Neuronal stem cell (in vitro differentiated cells): ENCODE results near the gene IDE.

Source experiments
- DNase-seq: peaks from one replicate; pipeline ENCODE4 v3.0.0-alpha.2; 2013; ENCODE audit warnings: low spot score
- H2AFZ ChIP-seq: one replicate; pipeline ENCODE4 v1.6.1; 2013; ENCODE audit warnings: mild to moderate bottlenecking, low read length, inconsistent platforms
- H2AK5ac ChIP-seq: 2 replicates; pipeline ENCODE4 v1.6.1; 2013; ENCODE audit warnings: low read depth, mild to moderate bottlenecking, inconsistent platforms, low read length, moderate library complexity, mixed read lengths
- H2BK120ac ChIP-seq: 2 replicates; pipeline ENCODE4 v1.6.1; 2013; ENCODE audit warnings: low read depth, mild to moderate bottlenecking, inconsistent platforms, low read length, moderate library complexity, mixed read lengths
- H2BK12ac ChIP-seq: one replicate; pipeline ENCODE4 v1.6.1; 2013; ENCODE audit warnings: low read length, inconsistent platforms
- H2BK15ac ChIP-seq: 2 replicates; pipeline ENCODE4 v1.6.1; 2013; ENCODE audit warnings: mild to moderate bottlenecking, low read length, inconsistent platforms, mixed read lengths
- H2BK5ac ChIP-seq: one replicate; pipeline ENCODE4 v1.6.1; 2013; ENCODE audit warnings: inconsistent platforms, mild to moderate bottlenecking, low read length, moderate library complexity
- H3K14ac ChIP-seq: one replicate; pipeline ENCODE4 v1.6.1; 2013; ENCODE audit warnings: low read length, inconsistent platforms
- H3K18ac ChIP-seq: 2 replicates; pipeline ENCODE4 v1.6.1; 2013; ENCODE audit warnings: low read length, inconsistent platforms
- H3K23ac ChIP-seq: 2 replicates; pipeline ENCODE4 v1.6.1; 2013; ENCODE audit warnings: low read depth, mild to moderate bottlenecking, mixed read lengths, low read length, inconsistent platforms; ENCODE audit not compliant: poor library complexity
- H3K27ac ChIP-seq: replicated peaks from 3 replicates; pipeline ENCODE4 v1.5.1; 2013; ENCODE audit warnings: low read length, inconsistent platforms
- H3K27me3 ChIP-seq, 3 experiments: 2 replicates each; pipeline ENCODE4 v1.6.1; 2013; ENCODE audit warnings: low read length in 3 of 3, mild to moderate bottlenecking in 2 of 3, inconsistent platforms in 1 of 3, low read depth in 1 of 3, mixed read lengths in 1 of 3, moderate library complexity in 1 of 3; ENCODE audit not compliant: control insufficient read depth in 3 of 3, insufficient read depth in 3 of 3
- H3K36me3 ChIP-seq, 2 donors: replicated peaks in 1 of 2; 2 replicates each; pipeline ENCODE4 v1.6.1; 2013; ENCODE audit warnings: low read length in 2 of 2; ENCODE audit not compliant: control insufficient read depth in 2 of 2, insufficient read depth in 2 of 2
- H3K4ac ChIP-seq: 2 replicates; pipeline ENCODE4 v1.6.1; 2013; ENCODE audit warnings: inconsistent platforms, mild to moderate bottlenecking, low read length, moderate library complexity
- H3K4me1 ChIP-seq, 2 donors: 1 replicate in 1 of 2; 2 replicates in 1 of 2; pipeline ENCODE4 v1.6.1; 2013; ENCODE audit warnings: low read length in 2 of 2, low read depth in 1 of 2; ENCODE audit not compliant: control insufficient read depth in 2 of 2, insufficient read depth in 1 of 2
- H3K4me2 ChIP-seq: one replicate; pipeline ENCODE4 v1.6.1; 2013; ENCODE audit warnings: mild to moderate bottlenecking, low read length, inconsistent platforms; ENCODE audit not compliant: insufficient read depth, poor library complexity, severe bottlenecking
- H3K4me3 ChIP-seq, 2 donors: 2 replicates each; pipeline ENCODE4 v1.5.1; 2013; ENCODE audit warnings: low read length in 2 of 2, mild to moderate bottlenecking in 2 of 2, inconsistent platforms in 1 of 2, moderate library complexity in 1 of 2
- H3K79me1 ChIP-seq: one replicate; pipeline ENCODE4 v1.6.1; 2013; ENCODE audit warnings: low read depth, mild to moderate bottlenecking, inconsistent platforms, low read length, moderate library complexity
- H3K9ac ChIP-seq: one replicate; pipeline ENCODE4 v1.6.1; 2013; ENCODE audit warnings: mild to moderate bottlenecking, low read depth, low read length, inconsistent platforms; ENCODE audit not compliant: poor library complexity
- H3K9me3 ChIP-seq, 2 donors: replicated peaks in 1 of 2; 2 replicates each; pipeline versions ENCODE3 to v1.6.1; 2013; ENCODE audit warnings: low read length in 2 of 2, mild to moderate bottlenecking in 2 of 2, inconsistent platforms in 1 of 2, low read depth in 1 of 2, mixed read lengths in 1 of 2, moderate library complexity in 1 of 2; ENCODE audit not compliant: control insufficient read depth in 2 of 2, insufficient read depth in 1 of 2
- H4K8ac ChIP-seq: one replicate; pipeline ENCODE4 v1.6.1; 2013; ENCODE audit warnings: low read depth, mild to moderate bottlenecking, inconsistent platforms, low read length, moderate library complexity
- H4K91ac ChIP-seq: one replicate; pipeline ENCODE4 v1.6.1; 2013; ENCODE audit warnings: low read length, low read depth, mild to moderate bottlenecking, inconsistent platforms; ENCODE audit not compliant: poor library complexity
- WGBS, 2 donors: extraction: QIAGEN DNeasy Blood & Tissue Kit; methylation state at CpG; one replicate each; pipeline ENCODE4 v1.1.7; 2013; ENCODE audit warnings: missing lambda C conversion rate in 2 of 2, mixed read lengths in 1 of 2; ENCODE audit not compliant: insufficient read length in 2 of 2, insufficient replicate concordance in 1 of 2; ENCODE audit errors: extremely low coverage in 2 of 2; 5-methylcytosine and 5-hydroxymethylcytosine counted together

The IDE gene

DNA sequence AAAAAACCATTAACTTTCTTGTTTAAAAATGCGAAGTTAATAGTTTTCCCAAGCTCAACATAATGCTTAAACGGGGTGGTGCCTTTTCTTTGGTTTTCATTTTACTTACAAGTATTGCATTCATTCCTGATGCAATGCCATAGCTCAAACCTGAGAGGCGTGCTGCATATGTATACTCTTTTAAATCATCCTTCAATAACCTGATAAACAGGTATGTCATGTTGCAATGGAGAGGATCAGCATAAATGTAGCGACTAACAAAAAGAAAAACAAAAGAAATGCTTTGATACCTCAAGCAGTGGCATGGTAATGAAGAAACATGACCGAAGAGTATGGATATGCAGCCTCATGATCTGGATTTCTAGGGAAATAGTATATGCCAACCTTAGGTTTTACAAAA is 95.4 kb downstream of the IDE start:
- no peaks in the 10 kb centered on the region for H3K27me3 ChIP-seq
- no peaks in the 10 kb centered on the region for H3K9me3 ChIP-seq
- no peak overlapping the region for H2AFZ ChIP-seq
- no peak overlapping the region for H2BK12ac ChIP-seq
- no peak overlapping the region for H3K4me3 ChIP-seq
- no peak overlapping the region for H2BK15ac ChIP-seq
- H4K91ac ChIP-seq, result no peak overlapping the region
- WGBS, 2 donors, result no CpG with 5 or more reads among the region's 5 CpGs
- H4K8ac ChIP-seq, result no peak overlapping the region
- H3K4me1 ChIP-seq, result no peaks in the 10 kb centered on the region
- no peak overlapping the region for H2AK5ac ChIP-seq
- H2BK120ac ChIP-seq, result no peak overlapping the region
- DNase-seq, result no peak
- no peak overlapping the region for H3K4ac ChIP-seq
- no peak overlapping the region for H3K14ac ChIP-seq
- H3K36me3 ChIP-seq, result peaks cover 11 to 84% of the 10 kb centered on the region in 2 donors
- no peak overlapping the region for H2BK5ac ChIP-seq
- no peak overlapping the region for H3K18ac ChIP-seq
- no peaks in the 10 kb centered on the region for H3K79me1 ChIP-seq
- H3K4me2 ChIP-seq, result no peak overlapping the region
- H3K23ac ChIP-seq, result no peak overlapping the region
- no peak overlapping the region for H3K9ac ChIP-seq
- no peak overlapping the region for H3K27ac ChIP-seq

DNA sequence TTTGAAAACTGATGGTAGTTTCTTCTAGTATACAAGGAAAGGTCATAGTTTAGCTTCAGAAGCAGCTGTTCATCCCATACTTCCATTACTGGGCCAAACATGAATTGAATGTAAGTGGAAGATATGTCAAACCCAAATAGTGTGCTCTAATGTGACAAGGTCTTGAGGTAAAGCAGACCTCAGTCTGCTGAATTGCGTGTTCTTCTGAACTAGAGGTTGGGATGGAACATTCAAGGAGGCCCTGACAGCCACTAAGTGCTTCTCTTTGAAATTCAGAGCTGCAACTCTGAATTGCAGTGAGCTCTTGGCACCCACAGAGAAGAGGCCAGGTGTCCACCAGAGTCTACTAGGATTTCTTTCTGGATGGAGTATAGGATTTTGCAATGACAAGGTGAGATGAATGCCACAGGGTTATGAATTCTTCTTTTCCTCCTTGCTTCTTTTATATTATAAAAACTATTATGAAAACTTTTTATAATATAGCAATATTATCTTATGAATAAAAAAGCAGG is 98.5 kb downstream of the IDE start:
- Histone ChIP-seq H2AK5ac (no peak overlapping the region), H3K79me1 (no peaks in the 10 kb centered on the region), H4K8ac (no peak overlapping the region), H3K27me3 (no peaks in the 10 kb centered on the region), H2BK15ac (no peak overlapping the region), H3K14ac (no peak overlapping the region), H3K4me2 (no peak overlapping the region), H3K4me3 (no peak overlapping the region), H2AFZ (no peak overlapping the region), H3K4ac (no peak overlapping the region), H3K9me3 (no peaks in the 10 kb centered on the region), H2BK120ac (no peak overlapping the region), H2BK12ac (no peak overlapping the region), H3K4me1 (no peaks in the 10 kb centered on the region), H3K27ac (no peak overlapping the region), H3K18ac (no peak overlapping the region), H3K9ac (no peak overlapping the region), H3K23ac (no peak overlapping the region), H3K36me3 (peaks cover 6 to 79% of the 10 kb centered on the region in 2 donors), H2BK5ac (no peak overlapping the region), H4K91ac (no peak overlapping the region)
- no peak for DNase-seq
- WGBS, 2 donors, result no CpG with 5 or more reads among the region's 1 CpG

DNA sequence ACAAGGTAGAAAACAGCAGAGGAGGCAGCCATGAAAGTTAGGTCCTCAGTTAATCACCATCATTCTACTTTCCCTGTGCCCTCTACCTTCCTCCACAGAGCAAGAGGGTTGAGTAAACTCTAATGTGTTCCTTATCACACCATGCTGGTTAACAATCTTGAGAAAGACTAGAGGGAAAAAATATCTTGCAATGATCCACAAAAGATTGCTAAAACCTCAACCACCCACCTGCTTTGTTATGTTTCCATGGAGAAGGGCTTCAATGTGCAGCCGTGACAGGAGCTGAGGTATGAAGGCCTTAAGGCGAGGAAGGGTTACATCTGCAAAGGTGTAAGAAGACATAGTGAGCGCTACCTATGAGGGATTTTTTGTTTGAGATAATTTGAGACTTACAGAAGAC is 103.9 kb downstream of the IDE start:
- H3K9me3 ChIP-seq, result no peaks in the 10 kb centered on the region
- no CpG with 5 or more reads among the region's 3 CpGs for WGBS, 2 donors
- H4K91ac ChIP-seq, result no peak overlapping the region
- no peak overlapping the region for H2BK12ac ChIP-seq
- H3K79me1 ChIP-seq, result no peaks in the 10 kb centered on the region
- H3K4me3 ChIP-seq, result no peak overlapping the region
- H2AFZ ChIP-seq, result no peak overlapping the region
- no peak overlapping the region for H3K9ac ChIP-seq
- no peak overlapping the region for H2BK15ac ChIP-seq
- H2BK120ac ChIP-seq, result no peak overlapping the region
- H2BK5ac ChIP-seq, result no peak overlapping the region
- H3K4me1 ChIP-seq, result no peaks in the 10 kb centered on the region
- no peaks in the 10 kb centered on the region for H3K27me3 ChIP-seq
- H4K8ac ChIP-seq, result no peak overlapping the region
- no peak overlapping the region for H3K14ac ChIP-seq
- H3K18ac ChIP-seq, result no peak overlapping the region
- no peak overlapping the region for H2AK5ac ChIP-seq
- peaks cover 11 to 70% of the 10 kb centered on the region in 2 donors for H3K36me3 ChIP-seq
- H3K23ac ChIP-seq, result no peak overlapping the region
- DNase-seq, result no peak
- H3K27ac ChIP-seq, result no peak overlapping the region
- H3K4ac ChIP-seq, result no peak overlapping the region
- H3K4me2 ChIP-seq, result no peak overlapping the region

DNA sequence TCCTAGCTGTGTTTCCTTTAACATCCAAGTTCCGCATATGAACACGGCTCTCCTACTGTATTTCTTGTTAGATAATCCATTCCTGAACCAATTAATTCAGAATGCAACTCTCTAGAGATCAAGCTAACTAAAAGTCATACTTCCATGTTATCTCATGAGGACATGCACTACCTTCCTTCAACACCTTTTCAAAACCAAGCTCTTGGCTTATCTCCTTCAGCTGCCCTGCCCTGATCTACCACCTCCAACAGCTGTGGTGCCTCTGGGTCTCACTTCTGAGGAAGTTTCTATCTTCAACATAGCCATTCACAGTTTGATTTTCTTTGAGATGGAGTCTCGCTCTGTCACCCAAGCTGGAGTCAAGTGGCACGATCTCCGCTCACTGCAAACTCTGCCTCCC is 109.5 kb downstream of the IDE start:
- Histone ChIP-seq H3K36me3 (peaks cover 19 to 80% of the 10 kb centered on the region in 2 donors), H2BK120ac (no peak overlapping the region), H3K14ac (no peak overlapping the region), H3K4me3 (no peak overlapping the region), H2BK12ac (no peak overlapping the region), H4K8ac (no peak overlapping the region), H3K79me1 (no peaks in the 10 kb centered on the region), H2AK5ac (no peak overlapping the region), H3K9ac (no peak overlapping the region), H3K9me3 (no peaks in the 10 kb centered on the region), H2BK5ac (no peak overlapping the region), H3K27ac (no peak overlapping the region), H2BK15ac (no peak overlapping the region), H3K4me1 (no peaks in the 10 kb centered on the region), H3K27me3 (no peaks in the 10 kb centered on the region), H4K91ac (no peak overlapping the region), H3K18ac (no peak overlapping the region), H3K4ac (no peak overlapping the region), H3K23ac (no peak overlapping the region), H2AFZ (no peak overlapping the region), H3K4me2 (no peak overlapping the region)
- DNase-seq, result no peak
- WGBS, 2 donors, result no CpG with 5 or more reads among the region's 5 CpGs
